ENCODE data around the gene UNC80.
"Not testable (repeated sequence)": the region's sequence is repeated elsewhere in the genome, so short reads cannot be mapped to it uniquely, and the experiment has no call there.

- TF ChIP-seq, protein P1, sequence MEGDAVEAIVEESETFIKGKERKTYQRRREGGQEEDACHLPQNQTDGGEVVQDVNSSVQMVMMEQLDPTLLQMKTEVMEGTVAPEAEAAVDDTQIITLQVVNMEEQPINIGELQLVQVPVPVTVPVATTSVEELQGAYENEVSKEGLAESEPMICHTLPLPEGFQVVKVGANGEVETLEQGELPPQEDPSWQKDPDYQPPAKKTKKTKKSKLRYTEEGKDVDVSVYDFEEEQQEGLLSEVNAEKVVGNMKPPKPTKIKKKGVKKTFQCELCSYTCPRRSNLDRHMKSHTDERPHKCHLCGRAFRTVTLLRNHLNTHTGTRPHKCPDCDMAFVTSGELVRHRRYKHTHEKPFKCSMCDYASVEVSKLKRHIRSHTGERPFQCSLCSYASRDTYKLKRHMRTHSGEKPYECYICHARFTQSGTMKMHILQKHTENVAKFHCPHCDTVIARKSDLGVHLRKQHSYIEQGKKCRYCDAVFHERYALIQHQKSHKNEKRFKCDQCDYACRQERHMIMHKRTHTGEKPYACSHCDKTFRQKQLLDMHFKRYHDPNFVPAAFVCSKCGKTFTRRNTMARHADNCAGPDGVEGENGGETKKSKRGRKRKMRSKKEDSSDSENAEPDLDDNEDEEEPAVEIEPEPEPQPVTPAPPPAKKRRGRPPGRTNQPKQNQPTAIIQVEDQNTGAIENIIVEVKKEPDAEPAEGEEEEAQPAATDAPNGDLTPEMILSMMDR (IDR thresholded peaks at IDR 0.05; ENCODE audit: insufficient read depth, low read length, poor library complexity, severe bottlenecking), result not testable (repeated sequence)
- not testable (repeated sequence) for TF ChIP-seq EZH2phosphoT487 (conservative IDR thresholded peaks at IDR 0.05; ENCODE audit: low read length)
Measured at GRCh38 chr2:209795425-209795824, 23.8 kb downstream of the UNC80 start.

Data from SU-DHL-6 (cell line).